ENCODE results near the gene FBXO4. TPM values are rescaled to one million over a fixed set of nuclear protein-coding genes. Genes with fewer than 3 reads are reported as not detected.

FBXO4 gene
- polyA plus RNA-seq, 1 donor (not counting 4 experiments of a cell fraction or from before 2014, with no cell fraction given) = 5.6 TPM

DNA sequence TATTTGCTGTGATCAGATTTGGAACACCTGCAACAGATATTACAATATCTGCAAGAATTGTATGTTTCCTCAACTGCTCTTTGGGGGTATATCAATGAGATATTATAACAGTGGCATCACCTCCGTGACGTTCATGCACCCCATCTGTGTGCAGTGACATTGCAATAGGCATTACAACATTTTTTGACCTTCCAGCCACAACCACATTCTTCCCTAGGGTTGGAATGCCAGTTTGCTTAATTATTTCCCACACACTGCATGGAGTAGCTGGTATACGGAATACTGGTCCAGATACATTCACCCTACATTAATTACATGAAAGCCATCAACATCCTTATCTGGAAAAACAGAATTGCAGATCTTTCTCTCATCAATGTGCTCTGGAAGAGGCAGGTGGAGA is 42.3 kb downstream of the FBXO4 start:
- Histone ChIP-seq H3K9ac (ENCODE audit: control insufficient read depth, extremely low read depth, insufficient read depth, low read length) (no peak overlapping the region), H3K9me3 (ENCODE audit: control insufficient read depth, low read depth, low read length) (no peaks in the 10 kb centered on the region), H3K9me1 (ENCODE audit: control insufficient read depth, extremely low read depth, insufficient read depth, low read length) (no peaks in the 10 kb centered on the region), H2AFZ (ENCODE audit: control insufficient read depth, low read length) (no peak overlapping the region), H3K4me2 (ENCODE audit: control insufficient read depth, extremely low read depth, insufficient read depth, low read depth, low read length) (no peak overlapping the region), H3K27me3 (ENCODE audit: control insufficient read depth, extremely low read depth, insufficient read depth, low read length) (no peaks in the 10 kb centered on the region), H4K20me1 (ENCODE audit: control insufficient read depth, extremely low read depth, insufficient read depth, low read length) (no peaks in the 10 kb centered on the region), H3K4me1 (ENCODE audit: control insufficient read depth, extremely low read depth, insufficient read depth, low read length) (no peaks in the 10 kb centered on the region), H3K36me3 (ENCODE audit: control insufficient read depth in 2 of 2, extremely low read depth in 1 of 2, insufficient read depth in 2 of 2, low read length in 2 of 2) (no peaks in the 10 kb centered on the region), H3K27ac (ENCODE audit: control insufficient read depth, insufficient read depth, low read length) (no peak overlapping the region), H3K79me2 (ENCODE audit: control insufficient read depth, insufficient read depth, low read length) (no peaks in the 10 kb centered on the region), H3K4me3 (ENCODE audit: control insufficient read depth in 2 of 3, extremely low read depth in 1 of 3, insufficient read depth in 2 of 3, low read depth in 1 of 3, low read length in 3 of 3) (no peak overlapping the region)
- TF ChIP-seq, protein P1, sequence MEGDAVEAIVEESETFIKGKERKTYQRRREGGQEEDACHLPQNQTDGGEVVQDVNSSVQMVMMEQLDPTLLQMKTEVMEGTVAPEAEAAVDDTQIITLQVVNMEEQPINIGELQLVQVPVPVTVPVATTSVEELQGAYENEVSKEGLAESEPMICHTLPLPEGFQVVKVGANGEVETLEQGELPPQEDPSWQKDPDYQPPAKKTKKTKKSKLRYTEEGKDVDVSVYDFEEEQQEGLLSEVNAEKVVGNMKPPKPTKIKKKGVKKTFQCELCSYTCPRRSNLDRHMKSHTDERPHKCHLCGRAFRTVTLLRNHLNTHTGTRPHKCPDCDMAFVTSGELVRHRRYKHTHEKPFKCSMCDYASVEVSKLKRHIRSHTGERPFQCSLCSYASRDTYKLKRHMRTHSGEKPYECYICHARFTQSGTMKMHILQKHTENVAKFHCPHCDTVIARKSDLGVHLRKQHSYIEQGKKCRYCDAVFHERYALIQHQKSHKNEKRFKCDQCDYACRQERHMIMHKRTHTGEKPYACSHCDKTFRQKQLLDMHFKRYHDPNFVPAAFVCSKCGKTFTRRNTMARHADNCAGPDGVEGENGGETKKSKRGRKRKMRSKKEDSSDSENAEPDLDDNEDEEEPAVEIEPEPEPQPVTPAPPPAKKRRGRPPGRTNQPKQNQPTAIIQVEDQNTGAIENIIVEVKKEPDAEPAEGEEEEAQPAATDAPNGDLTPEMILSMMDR (optimal IDR thresholded peaks at IDR 0.05 in 1 of 3, IDR thresholded peaks at IDR 0.05 in 1 of 3, conservative IDR thresholded peaks at IDR 0.05 in 1 of 3; ENCODE audit: extremely low read depth in 1 of 3, insufficient read depth in 2 of 3, low read length in 3 of 3) = no peak
- no peak for TF ChIP-seq EZH2 (IDR thresholded peaks at IDR 0.05; ENCODE audit: low read length)
- FAIRE-seq = no peak
- no peak for DNase-seq (ENCODE audit: low read depth, low spot score)
- dilution Hi-C loops (cut with MboI; ENCODE audit: extremely low pct_ligation_motif_present, low sequenced_read_pairs) = no loop called here

DNA sequence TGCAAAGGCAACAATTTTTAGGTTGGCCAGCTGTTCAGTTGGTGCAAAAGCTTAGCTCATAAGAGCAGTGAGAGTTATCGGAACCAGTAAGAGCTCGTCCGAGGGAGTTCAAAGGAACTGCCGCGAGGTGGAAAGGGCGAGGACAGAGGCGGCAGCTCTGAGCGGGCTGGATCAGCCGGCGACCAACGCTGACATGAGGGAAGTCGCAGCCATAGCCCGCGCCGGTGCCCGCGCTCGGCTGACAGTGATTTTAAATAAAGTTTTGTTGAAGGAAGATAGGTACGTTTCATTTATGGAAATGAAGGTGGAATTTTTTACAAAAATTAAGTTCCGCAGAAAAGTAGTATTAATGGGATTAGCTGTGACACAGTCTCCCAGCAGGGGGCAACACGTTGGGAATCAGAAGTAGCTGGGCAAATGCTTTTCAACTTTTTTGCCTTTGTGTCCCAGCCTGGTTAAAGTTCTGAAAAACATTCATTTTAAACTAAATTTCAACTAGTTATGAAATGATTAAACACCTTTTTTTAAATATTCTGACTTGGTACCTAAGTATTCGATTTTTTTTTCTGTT is 43.2 kb downstream of the FBXO4 start:
- dilution Hi-C loops (cut with MboI; ENCODE audit: extremely low pct_ligation_motif_present, low sequenced_read_pairs) = no loop called here
- Histone ChIP-seq H3K4me2 (ENCODE audit: control insufficient read depth, extremely low read depth, insufficient read depth, low read depth, low read length) (no peak overlapping the region), H3K79me2 (ENCODE audit: control insufficient read depth, insufficient read depth, low read length) (no peaks in the 10 kb centered on the region)

More for the DNA sequence above, 43.2 kb downstream of the FBXO4 start:
- Histone ChIP-seq H3K9me3 (ENCODE audit: control insufficient read depth, low read depth, low read length) (no peaks in the 10 kb centered on the region), H3K9ac (ENCODE audit: control insufficient read depth, extremely low read depth, insufficient read depth, low read length) (no peak overlapping the region), H3K27ac (ENCODE audit: control insufficient read depth, insufficient read depth, low read length) (no peak overlapping the region), H3K27me3 (ENCODE audit: control insufficient read depth, extremely low read depth, insufficient read depth, low read length) (no peaks in the 10 kb centered on the region), H3K4me3 (ENCODE audit: control insufficient read depth in 2 of 3, extremely low read depth in 1 of 3, insufficient read depth in 2 of 3, low read depth in 1 of 3, low read length in 3 of 3) (no peak overlapping the region), H3K4me1 (ENCODE audit: control insufficient read depth, extremely low read depth, insufficient read depth, low read length) (no peaks in the 10 kb centered on the region), H3K9me1 (ENCODE audit: control insufficient read depth, extremely low read depth, insufficient read depth, low read length) (no peaks in the 10 kb centered on the region), H3K36me3 (ENCODE audit: control insufficient read depth in 2 of 2, extremely low read depth in 1 of 2, insufficient read depth in 2 of 2, low read length in 2 of 2) (no peaks in the 10 kb centered on the region), H4K20me1 (ENCODE audit: control insufficient read depth, extremely low read depth, insufficient read depth, low read length) (no peaks in the 10 kb centered on the region), H2AFZ (ENCODE audit: control insufficient read depth, low read length) (no peak overlapping the region)
- FAIRE-seq (no peak), DNase-seq (ENCODE audit: low read depth, low spot score) (no peak)
- TF ChIP-seq EZH2 (IDR thresholded peaks at IDR 0.05; ENCODE audit: low read length) = no peak
- TF ChIP-seq, protein P1 (optimal IDR thresholded peaks at IDR 0.05 in 1 of 3, IDR thresholded peaks at IDR 0.05 in 1 of 3, conservative IDR thresholded peaks at IDR 0.05 in 1 of 3; ENCODE audit: extremely low read depth in 1 of 3, insufficient read depth in 2 of 3, low read length in 3 of 3) = peak in 1 of 3 experiments; percentile 3
